Stimulated activated CD4-positive, alpha-beta T cell treated with anti-CD3 and anti-CD28 coated beads, Interleukin-1b, Interleukin-23, amount 100 ng/mL, for 48 hours (primary cell): ENCODE results near the gene BASP1.
A peak's percentile ranks its signal among the peaks of the same experiment; 100 is the strongest.
"Not testable (repeated sequence)": the region's sequence is repeated elsewhere in the genome, so short reads cannot be mapped to it uniquely, and the experiment has no call there.

Experiments used
- DNase-seq: peaks from one replicate; pipeline ENCODE4 v3.0.0-alpha.2; 2020

Gene BASP1

GRCh38 chr5:17257705-17258273 lies 40.4 kb downstream of the BASP1 start:
- peak; percentile 3 for DNase-seq

GRCh38 chr5:17258431-17258830 lies 41.0 kb downstream of the BASP1 start:
- no peak for DNase-seq

GRCh38 chr5:17259012-17259411 lies 41.6 kb downstream of the BASP1 start:
- not testable (repeated sequence) for DNase-seq

DNA sequence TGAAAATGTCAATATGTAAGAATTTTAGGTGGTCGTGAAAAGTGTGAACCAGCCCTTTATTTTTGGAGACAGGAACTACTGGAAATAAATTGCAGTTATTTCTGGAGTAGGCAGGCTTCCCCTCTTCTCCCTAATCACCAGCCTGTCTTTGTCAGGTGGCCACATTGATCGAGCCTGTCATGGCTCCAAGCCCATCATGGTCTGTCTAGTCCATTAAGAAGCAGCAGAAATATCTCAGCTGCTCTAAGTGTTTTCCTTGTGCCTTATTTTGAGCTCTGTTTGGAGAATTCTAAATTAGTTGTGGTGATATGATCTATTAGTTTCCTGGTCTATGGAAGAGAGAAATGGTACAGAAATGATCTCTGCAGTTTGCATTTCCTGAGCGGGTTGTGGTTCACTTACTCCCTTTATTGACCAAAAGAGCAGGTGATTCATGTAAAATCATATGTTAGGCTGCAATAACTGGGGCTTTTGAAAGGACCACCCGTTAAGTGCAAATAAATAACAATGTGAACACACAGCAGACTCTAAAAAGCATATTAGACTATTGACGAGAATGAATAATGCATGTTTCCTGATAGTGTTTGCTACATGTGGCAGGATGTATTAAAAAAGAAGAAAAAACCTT lies 42.3 kb downstream of the BASP1 start:
- no peak for DNase-seq

- no peak for DNase-seq
Measured at GRCh38 chr5:17260549-17260948, 43.1 kb downstream of the BASP1 start.

DNA sequence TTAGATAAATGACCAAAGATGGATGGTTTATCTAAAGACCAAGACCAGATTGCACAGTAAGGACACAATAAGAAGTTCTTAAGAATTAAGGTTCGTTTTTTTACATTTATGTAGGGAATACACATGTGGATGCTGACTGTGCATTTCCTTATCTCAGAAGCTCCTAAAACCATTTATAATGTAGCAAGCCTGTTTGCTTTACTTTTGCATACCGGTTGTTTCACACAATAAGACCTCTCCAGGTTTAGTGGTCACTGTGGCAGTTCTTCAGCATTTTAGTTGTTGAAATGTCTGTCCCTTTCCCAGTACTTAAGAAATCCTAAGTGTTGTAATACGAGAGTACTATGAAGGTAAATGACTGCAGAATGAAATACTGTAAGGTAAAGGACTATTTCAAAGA lies 43.6 kb downstream of the BASP1 start:
- no peak for DNase-seq

DNA sequence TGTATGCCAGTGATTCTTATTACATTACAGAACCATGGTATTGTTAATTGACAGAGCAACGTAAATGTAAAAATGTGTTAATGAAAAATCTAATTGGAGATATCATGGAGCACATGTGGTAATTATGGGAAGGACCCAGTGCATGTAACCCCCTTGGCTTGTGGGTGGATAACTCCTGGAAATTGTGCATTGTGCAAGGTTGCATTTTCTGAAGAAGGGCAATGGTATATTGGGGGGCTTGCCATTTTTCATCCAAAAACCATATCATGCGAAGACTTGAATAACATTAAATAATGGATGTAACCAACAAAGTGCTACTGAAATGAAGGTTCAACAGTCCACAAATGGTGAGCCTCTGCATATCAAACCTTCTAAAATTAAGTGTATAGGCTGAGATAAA lies 47.6 kb downstream of the BASP1 start:
- DNase-seq = no peak

GRCh38 chr5:17267106-17267505 lies 49.7 kb downstream of the BASP1 start:
- no peak for DNase-seq

DNA sequence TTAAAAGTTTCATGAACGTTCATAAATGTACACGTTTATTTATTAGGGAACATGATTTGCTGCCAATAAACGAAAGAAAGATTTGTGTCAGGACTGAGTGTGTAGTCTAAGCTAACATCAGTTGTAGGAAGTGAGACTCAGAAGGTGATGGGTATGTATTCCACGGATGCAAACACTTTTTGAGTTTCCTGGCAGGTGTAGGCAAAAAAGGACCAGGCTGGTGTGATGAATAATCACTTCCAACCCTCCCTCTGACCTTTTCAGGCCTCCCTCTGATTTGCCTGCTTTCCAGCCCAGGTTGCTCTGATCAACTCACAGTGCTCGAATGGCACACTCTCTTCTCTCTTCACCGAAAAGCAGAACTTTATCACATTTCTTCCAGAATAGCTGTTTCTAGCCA lies 51.8 kb downstream of the BASP1 start:
- no peak for DNase-seq

DNA sequence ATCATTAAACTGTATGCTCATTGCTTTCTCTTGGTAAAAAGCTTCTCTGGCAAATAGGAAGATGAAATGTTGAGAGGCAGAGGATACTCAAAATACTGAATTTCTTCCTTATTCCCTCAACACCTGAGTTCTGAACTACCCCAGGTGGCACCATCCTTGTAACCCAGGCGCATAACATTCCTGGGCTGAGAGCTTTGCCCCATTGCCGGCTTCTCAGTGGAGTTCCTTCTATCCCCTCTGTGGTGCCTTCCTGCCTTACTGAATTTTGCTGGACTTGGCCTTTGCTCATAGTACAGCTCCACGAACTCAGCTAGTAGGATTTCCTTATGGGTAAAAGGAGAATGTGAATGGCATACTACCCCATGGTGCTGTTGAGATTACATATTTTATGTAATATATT lies 54.7 kb downstream of the BASP1 start:
- DNase-seq = no peak

GRCh38 chr5:17275289-17276158 lies 58.1 kb downstream of the BASP1 start:
- DNase-seq = no peak

GRCh38 chr5:17276445-17276844 lies 59.0 kb downstream of the BASP1 start:
- DNase-seq = no peak

DNA sequence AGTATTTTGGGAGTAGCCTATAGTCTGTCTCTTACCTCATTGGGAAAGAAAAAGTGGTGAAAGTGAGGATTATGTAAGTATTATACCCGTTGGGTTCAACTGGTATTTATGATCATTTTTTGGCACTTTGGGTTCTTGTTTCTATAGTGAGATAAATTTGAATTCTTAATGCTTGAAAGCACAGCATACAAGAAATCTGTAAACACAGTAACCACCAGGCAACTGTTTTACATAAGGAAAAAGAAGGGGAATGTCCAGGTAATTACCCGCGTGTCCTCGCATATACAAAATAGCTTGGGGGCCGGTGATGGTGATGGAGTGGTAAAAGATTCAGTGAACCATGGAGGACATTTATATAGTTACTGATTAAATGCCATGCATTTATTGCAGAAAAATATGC lies 60.5 kb downstream of the BASP1 start:
- DNase-seq = no peak

- DNase-seq = no peak
Measured at GRCh38 chr5:17278931-17279330, 61.5 kb downstream of the BASP1 start.

- DNase-seq = no peak
Measured at GRCh38 chr5:17279487-17279886, 62.1 kb downstream of the BASP1 start.

DNA sequence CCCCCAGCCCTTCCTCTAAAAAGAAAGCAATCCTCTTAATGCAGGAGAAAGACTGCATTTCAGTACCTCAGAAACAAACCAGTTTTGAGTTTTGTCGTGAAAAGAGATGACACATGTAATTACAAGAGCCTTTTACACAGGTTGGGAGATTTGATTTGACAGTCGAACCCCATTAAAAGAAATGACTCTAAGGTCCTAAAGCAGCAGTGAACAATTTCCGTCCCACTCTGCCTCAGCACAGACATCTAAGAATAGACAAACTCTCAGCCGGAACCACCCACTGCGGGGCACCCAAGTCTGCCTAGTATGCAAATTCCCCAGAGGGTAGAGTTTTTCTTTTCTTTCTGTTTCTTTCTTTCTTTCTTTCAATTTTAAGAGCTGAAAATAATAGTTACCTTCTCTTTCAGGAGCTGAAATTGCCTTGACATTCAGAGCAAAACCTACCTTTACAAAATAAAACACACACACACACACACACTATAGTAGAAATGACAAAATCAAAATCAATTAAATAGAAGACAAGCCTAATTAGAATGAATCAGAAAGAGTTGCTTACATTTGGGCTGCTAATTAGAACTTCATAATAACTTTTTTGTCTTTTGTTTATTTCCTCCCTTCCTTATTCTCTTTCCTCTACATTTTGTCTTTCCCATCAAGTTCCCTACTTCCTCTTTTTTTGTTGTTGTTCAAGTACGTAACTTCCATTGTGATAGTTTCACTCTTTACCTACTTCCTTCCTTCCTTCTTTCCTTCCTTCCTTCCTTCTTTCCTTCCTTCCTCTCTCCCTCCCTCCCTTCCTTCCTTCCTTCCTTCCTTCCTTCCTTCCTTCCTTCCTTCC lies 65.1 kb downstream of the BASP1 start:
- no peak for DNase-seq

DNA sequence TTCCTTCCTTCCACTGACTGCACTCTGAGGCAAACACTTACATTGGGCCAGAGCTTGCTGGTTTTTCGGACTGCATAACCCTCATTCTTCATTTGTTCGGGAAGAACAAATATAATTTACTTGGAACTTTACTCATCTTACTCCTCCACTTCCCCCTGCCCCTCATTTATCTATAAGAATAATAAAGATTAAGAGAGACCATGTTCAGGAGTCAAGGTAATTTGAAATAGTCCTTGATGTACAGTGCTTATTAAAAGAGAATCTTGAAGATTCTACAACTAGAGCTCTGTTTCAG lies 65.6 kb downstream of the BASP1 start:
- no peak for DNase-seq

DNA sequence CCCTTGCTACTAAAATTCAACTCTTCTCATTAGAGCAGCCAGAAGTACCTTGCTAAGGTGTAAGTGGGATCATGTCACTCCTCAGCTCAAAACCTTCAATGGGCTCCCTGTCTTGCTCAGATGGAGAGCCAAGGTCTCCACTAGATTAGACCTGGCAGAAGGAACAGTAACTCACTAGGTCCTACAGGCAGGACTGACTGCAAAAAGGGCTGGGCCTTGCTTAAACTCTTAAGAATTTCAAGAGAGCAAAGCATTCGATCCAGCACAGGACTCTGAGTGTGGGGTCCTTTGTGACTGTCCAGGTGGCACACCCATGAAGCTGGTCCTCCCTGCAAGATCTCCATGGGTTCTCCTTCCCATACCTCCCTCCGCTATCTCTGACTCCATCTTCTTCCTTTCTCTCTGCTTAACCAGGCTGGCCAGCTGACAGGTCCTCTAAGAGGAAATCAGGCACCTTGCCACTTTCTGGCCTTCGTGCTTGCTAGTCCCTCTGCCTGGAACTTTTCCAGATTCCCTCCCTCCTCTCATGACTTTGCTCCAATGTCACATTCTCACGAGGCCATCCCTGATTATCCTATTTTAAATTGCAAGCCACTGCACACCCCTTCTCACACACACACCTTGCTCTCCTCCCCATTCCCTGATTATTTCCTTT lies 70.2 kb downstream of the BASP1 start:
- no peak for DNase-seq

DNA sequence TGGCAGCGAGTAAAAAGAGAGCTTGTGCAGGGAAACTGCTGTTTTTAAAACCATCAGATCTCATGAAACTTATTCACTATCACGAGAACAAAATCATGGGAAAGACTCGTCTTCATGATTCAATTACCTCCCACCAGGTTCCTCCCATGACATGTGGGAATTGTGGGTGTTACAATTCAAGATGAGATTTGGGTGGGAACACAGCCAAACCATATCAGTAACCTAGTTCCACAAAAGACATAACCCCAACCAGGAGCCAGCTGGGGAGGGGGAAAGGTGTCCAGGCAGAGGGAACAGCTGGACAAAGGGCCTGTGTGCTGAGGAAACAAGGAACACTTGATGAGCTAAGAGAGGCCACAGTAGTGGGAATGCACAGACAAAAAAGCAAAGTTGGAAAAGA lies 71.1 kb downstream of the BASP1 start:
- no peak for DNase-seq

- DNase-seq = no peak
Measured at GRCh38 chr5:17289681-17290539, 72.5 kb downstream of the BASP1 start.

DNA sequence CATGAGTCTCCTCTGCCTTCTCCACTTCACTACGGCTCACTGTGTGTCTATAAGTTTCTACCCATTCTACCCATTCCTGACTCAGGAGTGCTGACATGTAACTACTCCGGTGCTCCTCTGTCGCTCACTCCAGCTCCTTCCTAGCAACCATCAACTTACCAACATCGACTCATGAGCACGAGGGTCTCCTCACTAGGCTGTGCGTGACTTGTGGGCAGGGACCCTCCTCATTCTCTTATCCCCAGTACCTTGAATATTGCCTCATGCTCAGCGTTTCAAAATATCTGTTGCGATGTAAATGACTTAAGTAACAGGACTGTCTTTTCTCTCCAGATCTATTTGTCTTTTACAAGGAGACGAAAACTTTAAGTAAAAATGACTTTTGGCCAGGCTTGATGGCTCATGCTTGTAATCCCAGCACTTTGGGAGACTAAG lies 73.1 kb downstream of the BASP1 start:
- DNase-seq = no peak

GRCh38 chr5:17292434-17293015 lies 75.1 kb downstream of the BASP1 start:
- no peak for DNase-seq
